Epidermal melanocyte (primary cell): Measurements from ENCODE around the gene RTCB.

ENCODE experiments used
- DNase-seq: peaks from one replicate; pipeline ENCODE4 v3.0.0; 2011; ENCODE audit warnings: low spot score; ENCODE audit not compliant: insufficient read length

Gene RTCB

GRCh38 chr22:32411829-32412592 lies at the start of gene RTCB:
RTCB (minus strand) TSS chr22:32412247; CDS start chr22:32412156, 91 bp downstream.
- peak; percentile 78 for DNase-seq

- no peak for DNase-seq
Observed at GRCh38 chr22:32457031-32457430, 45.0 kb upstream of the RTCB start.

GRCh38 chr22:32448980-32449379 lies 36.9 kb upstream of the RTCB start:
- no peak for DNase-seq

- no peak for DNase-seq
Observed at GRCh38 chr22:32446321-32446720, 34.3 kb upstream of the RTCB start.

- DNase-seq: no peak
Observed at GRCh38 chr22:32444068-32444467, 32.0 kb upstream of the RTCB start.

- no peak for DNase-seq
Observed at GRCh38 chr22:32430352-32430751, 18.3 kb upstream of the RTCB start.

GRCh38 chr22:32426881-32427280 lies 14.8 kb upstream of the RTCB start:
- DNase-seq: no peak

GRCh38 chr22:32423664-32424063 lies 11.6 kb upstream of the RTCB start:
- no peak for DNase-seq

- no peak for DNase-seq
Observed at GRCh38 chr22:32422062-32422461, 10.0 kb upstream of the RTCB start.

GRCh38 chr22:32421484-32421883 lies 9.4 kb upstream of the RTCB start:
- no peak for DNase-seq

GRCh38 chr22:32417906-32418305 lies 5.9 kb upstream of the RTCB start:
- no peak for DNase-seq

GRCh38 chr22:32416556-32417085 lies 4.6 kb upstream of the RTCB start:
- no peak for DNase-seq

- DNase-seq: no peak
Observed at GRCh38 chr22:32414191-32414590, 2.1 kb upstream of the RTCB start.

- DNase-seq: no peak
Observed at GRCh38 chr22:32413719-32414118, 1.7 kb upstream of the RTCB start.

GRCh38 chr22:32411402-32411801 lies 645 bp downstream of the RTCB start:
- DNase-seq: no peak

GRCh38 chr22:32410459-32410858 lies 1.6 kb downstream of the RTCB start:
- no peak for DNase-seq

GRCh38 chr22:32409977-32410376 lies 2.1 kb downstream of the RTCB start:
- DNase-seq: no peak

- DNase-seq: no peak
Observed at GRCh38 chr22:32407936-32408335, 4.1 kb downstream of the RTCB start.

GRCh38 chr22:32407312-32407711 lies 4.7 kb downstream of the RTCB start:
- DNase-seq: no peak

- DNase-seq: no peak
Observed at GRCh38 chr22:32404021-32404420, 8.0 kb downstream of the RTCB start.

- DNase-seq: no peak
Observed at GRCh38 chr22:32401486-32401885, 10.6 kb downstream of the RTCB start.

- no peak for DNase-seq
Observed at GRCh38 chr22:32396746-32397145, 15.3 kb downstream of the RTCB start.

GRCh38 chr22:32396255-32396654 lies 15.8 kb downstream of the RTCB start:
- DNase-seq: no peak
